HG03457 (cell line): ENCODE results near the gene HDAC5.
"Not testable (repeated sequence)": the region's sequence is repeated elsewhere in the genome, so short reads cannot be mapped to it uniquely, and the experiment has no call there.

Source experiments
- ATAC-seq: cut with Tn5 transposase; IDR thresholded peaks from one replicate; pipeline ENCODE4 v1.9.1; 2021; ENCODE audit warnings: moderate number of reproducible peaks; ENCODE audit not compliant: unreplicated experiment

The HDAC5 gene

GRCh38 chr17:44112284-44113280 is 10.9 kb downstream of the HDAC5 start:
- ATAC-seq, result no peak

DNA sequence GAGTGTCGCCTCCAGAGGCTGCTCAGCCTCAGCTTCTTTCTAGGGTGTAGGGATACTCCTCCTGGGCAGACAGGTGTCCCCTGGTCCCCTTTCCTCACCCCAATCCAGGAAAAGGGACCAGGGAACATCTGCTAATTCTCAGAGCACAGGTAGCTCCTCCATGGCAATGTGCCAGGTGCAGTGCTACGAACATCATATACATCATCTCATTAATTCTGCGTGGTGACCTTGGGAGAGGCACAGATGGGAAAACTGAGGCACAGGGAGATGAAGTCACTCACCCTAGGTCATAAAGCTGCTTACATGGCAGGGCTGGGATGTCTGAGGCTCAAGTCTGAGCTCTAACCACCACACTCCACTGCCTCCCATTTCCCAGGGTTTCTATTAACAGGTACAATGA is 11.7 kb downstream of the HDAC5 start:
- no peak for ATAC-seq

DNA sequence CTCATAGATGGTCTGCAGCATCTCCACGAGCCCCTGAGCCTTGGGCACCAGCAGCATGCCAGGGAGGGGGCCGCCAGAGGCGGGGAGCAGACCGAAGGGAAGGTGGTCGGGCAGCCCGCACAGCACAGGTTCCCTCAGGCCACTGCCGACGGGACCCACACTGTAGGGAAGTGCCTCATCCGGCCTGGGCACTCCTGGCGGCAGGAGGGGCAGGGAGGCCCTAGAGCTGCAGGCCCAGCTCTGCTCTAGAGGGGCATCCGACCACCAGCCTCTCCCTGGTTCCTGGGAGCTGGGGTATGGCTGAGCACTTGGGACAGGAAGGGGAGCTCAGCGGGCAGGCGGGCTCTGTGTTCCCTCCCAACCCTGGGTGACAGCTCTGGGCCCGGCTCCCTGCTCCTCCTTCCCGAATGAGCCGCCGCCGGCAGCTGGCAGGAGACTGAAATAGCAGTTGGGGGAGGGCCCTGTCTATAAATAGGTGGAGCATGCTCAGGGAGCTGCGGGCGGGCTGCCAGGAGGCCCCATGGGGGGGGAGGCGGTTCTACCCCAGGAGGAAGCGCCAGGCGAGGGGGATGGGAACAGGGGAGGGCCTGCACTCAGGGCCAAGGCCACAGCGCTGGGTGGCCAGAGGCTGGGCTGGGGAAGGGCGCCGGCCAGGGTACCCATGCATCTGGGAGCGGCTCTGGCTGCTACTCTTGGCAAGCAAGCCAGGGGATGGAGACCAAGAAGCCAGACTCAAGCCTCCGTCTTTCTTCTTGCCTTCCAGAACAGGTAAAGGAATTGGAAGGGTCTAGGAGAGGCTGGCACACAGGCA is 12.4 kb downstream of the HDAC5 start:
- no peak for ATAC-seq

DNA sequence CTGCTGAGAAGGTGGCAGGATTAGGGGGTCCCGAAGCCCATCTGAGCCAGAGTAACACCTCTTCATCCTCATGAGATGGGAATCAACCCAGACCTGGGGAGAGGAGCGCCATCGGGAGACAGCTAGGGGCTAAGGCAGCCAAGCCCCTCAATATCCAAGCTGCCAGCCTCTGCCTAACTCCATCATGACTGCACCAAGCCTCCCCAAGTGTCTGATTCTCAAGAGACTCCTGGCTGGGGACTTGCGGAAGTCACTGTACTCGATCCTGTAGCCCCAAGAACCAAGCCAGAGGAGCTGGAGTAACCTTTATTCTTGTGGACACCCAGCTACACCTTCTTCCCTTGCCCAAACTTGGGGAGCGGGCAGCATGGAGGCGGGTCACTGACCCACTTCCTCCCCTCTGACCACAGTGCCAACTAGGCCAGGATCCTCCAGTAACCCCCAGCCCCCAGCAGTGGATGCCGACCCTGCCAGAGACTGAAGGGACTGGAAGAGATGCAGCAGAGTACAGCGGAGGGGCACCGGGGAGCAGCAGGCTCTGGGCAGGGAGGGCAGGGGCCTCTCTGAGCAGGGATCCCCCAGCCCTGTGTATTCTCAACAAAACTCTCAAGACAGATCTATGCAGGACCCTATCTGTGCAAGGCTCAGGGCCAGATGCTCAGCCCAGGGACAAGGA is 13.3 kb downstream of the HDAC5 start:
- ATAC-seq, result no peak

DNA sequence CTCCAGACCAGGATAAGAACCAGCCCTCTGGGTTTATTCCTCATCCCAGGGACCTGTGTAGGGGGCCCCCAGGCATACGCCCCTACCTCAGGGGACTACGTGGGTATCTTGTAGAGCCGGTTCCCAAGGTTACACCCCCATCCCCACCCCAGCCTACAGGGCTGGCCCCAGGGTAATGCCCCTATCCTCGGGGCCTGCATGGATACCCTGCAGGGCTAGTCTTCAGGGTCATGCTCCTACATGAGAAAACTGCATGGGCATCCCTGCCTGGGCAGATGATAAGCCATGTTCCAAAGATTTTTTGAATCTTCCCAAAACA is 14.2 kb downstream of the HDAC5 start:
- no peak for ATAC-seq

- no peak for ATAC-seq
These were observed 14.8 kb downstream of the HDAC5 start for GRCh38 chr17:44108440-44109311.

- no peak for ATAC-seq
These were observed 16.6 kb downstream of the HDAC5 start for GRCh38 chr17:44106801-44107200.

DNA sequence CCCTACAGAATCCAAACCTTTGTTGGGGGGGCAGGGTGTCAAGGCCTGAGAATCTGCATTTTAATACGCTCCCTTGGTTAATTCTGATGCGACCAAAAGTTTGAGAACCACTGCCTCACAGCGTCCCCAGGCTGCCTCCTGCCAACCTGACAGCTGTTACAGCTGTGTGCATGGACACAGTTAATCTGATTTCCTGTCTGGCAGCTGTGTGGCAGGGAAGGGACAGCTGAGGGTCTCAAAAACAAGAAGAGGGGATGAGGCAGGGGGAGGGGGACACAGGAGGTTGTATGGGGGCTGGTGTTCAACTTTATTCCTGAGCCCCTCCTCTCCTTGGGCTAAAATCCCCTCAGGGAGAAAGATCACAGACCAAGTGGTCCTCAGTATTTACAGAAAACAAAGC is 17.5 kb downstream of the HDAC5 start:
- no peak for ATAC-seq

DNA sequence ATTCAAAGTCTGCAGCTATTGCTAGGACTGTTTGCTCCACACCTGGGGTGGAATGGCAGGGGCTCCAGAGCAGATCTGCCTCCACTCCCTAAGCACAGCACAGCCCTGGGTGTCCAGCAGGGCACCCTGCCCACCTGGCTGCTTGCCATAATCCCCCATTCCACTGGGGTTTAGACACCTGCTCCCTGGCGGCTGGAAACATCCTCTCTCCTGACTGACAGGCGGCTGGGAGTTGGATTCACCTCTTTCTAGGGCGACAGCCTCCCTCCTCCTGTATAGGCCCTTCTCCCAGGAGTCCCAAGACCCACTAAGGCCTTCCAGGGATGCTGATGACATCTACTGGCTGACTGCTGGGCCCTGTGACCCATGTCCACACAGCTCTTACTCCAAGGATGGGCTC is 18.0 kb downstream of the HDAC5 start:
- ATAC-seq, result no peak

- ATAC-seq, result no peak
These were observed 20.4 kb downstream of the HDAC5 start for GRCh38 chr17:44102849-44103622.

DNA sequence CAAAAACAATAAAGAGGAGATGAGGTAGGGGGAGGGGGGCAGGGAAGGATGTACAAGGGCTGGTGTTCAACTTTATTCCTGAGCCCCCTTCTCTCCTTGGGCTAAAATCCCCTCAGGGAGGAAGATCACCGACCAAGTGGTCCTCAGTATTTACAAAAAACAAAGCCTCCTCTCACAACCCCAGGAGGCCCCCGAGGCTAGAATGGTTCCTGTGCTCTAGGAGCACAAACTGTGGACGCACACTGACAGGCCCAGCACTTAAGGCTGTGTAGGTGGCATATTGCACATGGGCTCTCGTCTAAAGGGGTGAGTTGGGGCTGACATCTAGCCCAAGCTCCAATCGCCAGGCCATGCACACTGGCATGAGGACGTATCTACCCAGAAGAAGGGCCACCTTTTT is 21.6 kb downstream of the HDAC5 start:
- not testable (repeated sequence) for ATAC-seq

GRCh38 chr17:44097110-44097958 is 26.1 kb downstream of the HDAC5 start:
- no peak for ATAC-seq

DNA sequence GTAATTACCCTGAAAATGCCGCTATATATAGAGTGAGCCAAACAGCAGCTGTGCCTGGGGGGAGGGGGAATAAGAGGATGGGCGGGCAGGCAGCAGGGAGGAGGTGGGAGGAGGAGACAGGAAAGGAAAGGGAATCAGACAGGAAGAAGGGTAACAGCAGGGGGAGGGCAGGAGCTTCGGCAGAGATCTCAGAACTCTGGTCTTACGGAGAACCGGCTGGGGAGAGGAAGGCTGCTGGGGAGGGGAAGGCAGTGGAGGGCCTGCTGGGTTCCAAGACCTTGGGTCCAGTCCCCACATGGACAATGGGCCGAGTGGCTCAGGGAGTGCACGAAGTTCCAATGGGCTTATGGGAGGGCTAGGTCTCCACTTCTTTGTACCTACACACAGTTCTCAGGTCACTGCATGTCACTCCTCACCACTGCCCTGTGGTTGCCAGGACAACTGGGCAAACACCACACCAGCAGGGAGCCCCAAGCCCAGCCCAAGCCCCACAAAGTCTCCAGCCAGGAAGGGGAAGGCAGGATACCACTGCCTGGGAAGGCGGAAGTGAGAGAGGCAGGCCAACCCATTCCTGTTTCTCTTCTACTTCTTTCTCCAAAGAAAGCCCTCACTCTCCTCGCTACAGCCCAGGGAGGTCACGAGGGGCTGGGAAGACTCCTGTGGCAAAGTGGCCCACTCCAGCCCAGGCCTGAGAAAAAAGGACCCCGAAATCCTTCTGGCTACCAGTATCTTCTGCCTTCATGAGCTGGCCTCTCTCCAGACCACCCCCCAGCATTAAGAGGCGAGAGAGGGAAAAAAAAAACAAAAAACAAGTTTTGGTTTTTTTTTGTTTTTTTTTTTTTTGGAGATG is 27.6 kb downstream of the HDAC5 start:
- no peak for ATAC-seq

DNA sequence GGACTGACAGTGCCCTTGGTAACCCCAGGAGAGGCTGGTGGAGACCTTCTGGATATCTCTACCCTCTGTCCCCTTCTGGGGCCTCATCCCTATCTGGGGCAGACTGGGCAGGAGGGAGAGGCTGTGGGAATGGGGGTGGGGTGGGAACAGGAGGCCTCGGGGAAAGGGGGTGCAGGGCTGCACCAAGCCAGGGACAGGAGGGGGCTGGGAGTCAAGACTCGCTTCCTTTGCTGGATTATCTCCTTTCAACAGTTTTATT is 28.1 kb downstream of the HDAC5 start:
- no peak for ATAC-seq

- ATAC-seq, result no peak
These were observed 28.6 kb downstream of the HDAC5 start for GRCh38 chr17:44094701-44095387.

DNA sequence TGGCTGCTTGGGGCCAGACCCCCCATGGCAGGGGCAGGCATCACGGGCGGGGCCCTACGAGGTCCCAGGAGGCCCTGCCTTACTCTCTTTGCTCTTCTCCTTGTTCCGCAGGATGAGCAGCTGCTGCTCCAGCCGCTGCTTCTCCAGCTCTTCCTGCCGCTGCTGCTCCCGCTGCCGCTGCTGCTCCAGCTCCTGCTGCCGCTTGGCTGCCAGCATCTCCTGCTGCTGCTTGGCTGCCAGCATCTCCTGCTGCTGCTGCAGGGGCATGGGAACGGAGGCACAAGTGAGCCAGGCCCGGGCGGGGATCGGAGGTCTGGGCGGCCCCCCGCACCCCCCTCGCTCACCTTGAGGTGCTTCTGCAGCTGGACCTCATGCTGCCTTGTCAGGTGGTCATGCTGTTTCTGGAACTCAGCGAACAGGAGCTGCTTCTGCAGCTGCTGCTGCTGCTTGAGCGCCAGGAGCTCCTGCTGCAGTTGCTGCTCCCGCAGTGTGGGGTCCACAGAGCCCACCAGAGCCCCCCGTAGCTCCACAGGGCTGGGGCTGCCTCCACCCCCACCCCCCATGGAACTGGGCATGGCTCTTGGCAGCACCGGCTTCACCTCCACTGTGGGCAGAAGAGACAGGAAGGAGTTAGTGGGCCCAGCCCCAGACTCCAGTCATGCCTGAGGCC is 30.1 kb downstream of the HDAC5 start:
- no peak for ATAC-seq

- no peak for ATAC-seq
These were observed 31.4 kb downstream of the HDAC5 start for GRCh38 chr17:44092051-44092450.
